NCI-H2107 (cell line): ENCODE data around the gene DRAP1.
"Not testable (repeated sequence)": the region's sequence is repeated elsewhere in the genome, so short reads cannot be mapped to it uniquely, and the experiment has no call there.

Source experiments
- DNase-seq: peaks from one replicate; lab custom pipeline; 2025; lab: John Stamatoyannopoulos, UW

DRAP1 gene

GRCh38 chr11:65886826-65887722, 32.2 kb upstream of the DRAP1 start:
- no peak for DNase-seq

GRCh38 chr11:65887723-65888162, 31.5 kb upstream of the DRAP1 start:
- DNase-seq: no peak

- peak; percentile 91 for DNase-seq
Measured at GRCh38 chr11:65888163-65888814, 30.9 kb upstream of the DRAP1 start, which contains the start of gene FIBP. Gene FIBP, minus strand, starts transcription at chr11:65888471. Its CDS starts 53 bp downstream, at chr11:65888418.

DNA sequence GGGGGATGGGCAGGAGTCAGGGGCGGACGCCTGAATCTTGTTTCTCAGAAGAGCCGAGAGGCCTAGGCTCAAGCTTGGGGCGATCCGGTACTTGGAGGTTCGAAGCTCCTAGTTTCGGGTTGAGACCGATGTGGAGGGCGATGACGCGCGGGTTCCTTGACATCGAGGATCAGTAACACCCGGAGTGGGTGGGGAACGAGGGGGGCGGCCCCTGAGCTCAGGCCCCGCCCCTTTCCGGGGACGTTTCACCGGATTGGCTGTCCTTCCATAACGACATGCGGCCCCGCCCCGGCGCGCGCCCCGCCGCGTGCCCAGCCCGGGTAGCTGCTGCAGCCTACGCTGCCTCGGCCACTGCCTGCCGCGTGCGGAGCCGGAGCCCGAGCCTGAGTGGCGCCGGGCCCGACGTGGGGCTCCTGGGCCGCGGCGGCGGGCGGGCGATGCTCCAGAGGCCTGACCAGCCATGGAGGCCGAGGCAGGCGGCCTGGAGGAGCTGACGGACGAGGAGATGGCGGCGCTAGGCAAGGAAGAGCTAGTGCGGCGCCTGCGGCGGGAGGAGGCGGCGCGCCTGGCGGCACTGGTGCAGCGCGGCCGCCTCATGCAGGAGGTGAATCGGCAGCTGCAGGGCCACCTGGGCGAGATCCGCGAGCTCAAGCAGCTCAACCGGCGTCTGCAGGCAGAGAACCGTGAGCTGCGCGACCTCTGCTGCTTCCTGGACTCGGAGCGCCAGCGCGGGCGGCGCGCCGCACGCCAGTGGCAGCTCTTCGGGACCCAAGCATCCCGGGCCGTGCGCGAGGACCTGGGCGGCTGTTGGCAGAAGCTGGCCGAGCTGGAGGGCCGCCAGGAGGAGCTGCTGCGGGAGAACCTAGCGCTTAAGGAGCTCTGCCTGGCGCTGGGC, 28.7 kb upstream of the DRAP1 start, which contains the start of gene CCDC85B:
CCDC85B (plus strand) TSS at position 350 of the 895 bp plus-strand sequence; CDS start at position 461, 111 bp downstream.
- peak; percentile 85 for DNase-seq

GRCh38 chr11:65891219-65892136, 27.7 kb upstream of the DRAP1 start:
- no peak for DNase-seq

GRCh38 chr11:65892137-65892540, 27.1 kb upstream of the DRAP1 start:
- DNase-seq: not testable (repeated sequence)

- DNase-seq: no peak
Measured at GRCh38 chr11:65892661-65893317, 26.4 kb upstream of the DRAP1 start.

DNA sequence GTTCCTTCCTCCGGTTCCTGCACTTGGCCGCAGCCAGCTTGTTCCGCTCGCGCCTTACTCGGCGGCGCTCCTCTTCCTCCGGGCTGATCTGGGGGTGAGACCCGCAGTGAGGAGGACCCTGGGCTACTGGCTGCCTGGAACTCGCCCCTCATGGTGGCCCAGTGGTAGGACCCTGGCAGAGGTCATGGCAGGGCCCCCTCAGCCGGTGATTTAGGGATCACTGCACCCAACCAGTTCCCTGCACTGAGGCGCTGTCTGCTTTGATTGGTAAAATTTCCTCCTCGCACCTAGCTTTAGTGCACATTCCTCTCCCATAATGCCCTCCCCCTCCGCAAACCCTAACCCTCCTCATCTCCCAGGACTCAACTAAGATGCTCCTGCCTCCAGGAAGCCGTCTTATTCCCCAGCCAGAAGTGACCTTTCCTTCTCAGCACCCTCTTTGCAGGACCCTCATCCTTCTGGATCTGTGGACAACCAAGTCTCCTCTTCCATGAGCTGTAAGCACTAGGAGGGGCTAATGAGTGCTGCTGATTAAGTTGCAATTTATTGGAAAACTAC, 25.1 kb upstream of the DRAP1 start:
- no peak for DNase-seq

DNA sequence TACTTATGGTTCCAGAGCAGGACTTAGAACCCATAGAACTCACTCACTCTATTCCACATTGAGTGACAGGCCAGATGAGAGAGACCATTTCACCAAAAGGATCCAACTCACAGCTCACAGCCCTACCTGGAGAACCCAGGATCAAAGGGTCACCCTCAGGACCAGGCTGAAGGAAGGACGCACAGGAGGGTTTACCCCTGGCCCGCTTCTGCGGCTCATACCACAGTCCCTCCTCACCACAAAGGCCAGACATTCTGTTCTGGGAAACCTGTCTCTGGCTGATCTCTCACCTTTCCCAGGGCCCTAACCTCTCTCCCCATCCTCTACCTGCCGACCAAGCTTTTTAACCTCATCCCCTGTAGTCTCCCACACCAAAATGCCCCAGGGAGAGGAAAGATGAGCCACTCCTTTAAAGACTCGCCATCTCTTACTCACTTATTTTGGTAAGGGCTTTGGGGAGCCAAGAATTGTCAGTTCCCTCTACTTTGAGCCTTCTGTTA, 23.7 kb upstream of the DRAP1 start:
- no peak for DNase-seq

- no peak for DNase-seq
Measured at GRCh38 chr11:65896034-65896999, 22.9 kb upstream of the DRAP1 start.

GRCh38 chr11:65897020-65897471, 22.2 kb upstream of the DRAP1 start:
- no peak for DNase-seq

- no peak for DNase-seq
Measured at GRCh38 chr11:65898656-65899355, 20.4 kb upstream of the DRAP1 start.

DNA sequence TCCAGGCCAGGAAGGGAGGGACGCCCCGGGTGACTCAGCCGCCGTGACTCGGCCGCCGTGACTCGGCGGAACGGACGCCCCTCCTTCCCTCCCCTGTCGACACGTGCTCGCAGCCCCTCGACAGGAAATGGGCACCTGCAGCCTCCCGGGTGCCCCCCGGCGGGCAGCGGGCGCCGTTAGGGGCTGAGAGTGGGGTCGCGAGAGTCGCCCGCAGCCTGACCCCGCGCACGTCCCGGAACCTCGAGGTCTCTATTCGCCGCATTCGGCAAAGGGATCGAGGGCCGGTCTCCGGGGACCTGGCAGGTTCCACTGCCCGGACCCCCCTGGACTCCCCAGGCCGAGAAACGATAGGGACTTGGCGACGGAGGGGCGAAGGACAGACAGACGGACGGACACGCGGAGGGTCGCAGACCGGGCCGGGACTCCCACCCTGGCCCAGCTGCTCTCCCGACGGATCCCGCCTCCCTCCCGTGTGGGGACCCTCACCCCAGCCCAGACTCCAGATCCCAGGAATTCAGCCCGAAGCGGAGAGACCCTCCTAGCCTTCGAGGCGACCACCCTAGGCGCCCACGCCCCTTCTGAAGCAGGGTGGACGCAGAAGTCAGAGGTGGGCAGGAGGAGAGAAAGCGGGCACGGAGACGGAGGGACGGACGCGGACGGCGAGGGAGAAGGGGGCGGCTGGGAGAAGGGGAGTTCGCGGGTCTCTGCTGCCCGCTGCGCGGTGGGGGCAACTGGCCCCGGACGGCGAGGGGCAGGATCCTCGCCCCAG, 19.7 kb upstream of the DRAP1 start:
- no peak for DNase-seq

- DNase-seq: peak; percentile 55
Measured at GRCh38 chr11:65900125-65900898, 18.9 kb upstream of the DRAP1 start, which contains the start of gene FOSL1. Gene FOSL1, minus strand, starts transcription at chr11:65900388. Its CDS starts 49 bp downstream, at chr11:65900339.

DNA sequence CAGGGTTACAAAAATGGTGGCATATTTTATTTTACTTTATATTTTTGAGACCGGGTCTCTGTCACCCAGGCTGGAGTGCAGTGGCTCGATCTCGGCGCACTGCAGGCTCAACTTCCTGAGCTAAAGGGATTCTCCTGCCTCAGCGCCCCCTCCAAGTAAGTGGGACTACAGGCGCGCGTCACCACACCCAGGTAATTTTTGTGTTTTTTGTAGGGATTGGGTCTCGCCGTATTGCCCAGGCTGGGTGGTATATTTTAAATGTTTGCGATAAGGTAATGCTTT, 18.4 kb upstream of the DRAP1 start:
- no peak for DNase-seq

DNA sequence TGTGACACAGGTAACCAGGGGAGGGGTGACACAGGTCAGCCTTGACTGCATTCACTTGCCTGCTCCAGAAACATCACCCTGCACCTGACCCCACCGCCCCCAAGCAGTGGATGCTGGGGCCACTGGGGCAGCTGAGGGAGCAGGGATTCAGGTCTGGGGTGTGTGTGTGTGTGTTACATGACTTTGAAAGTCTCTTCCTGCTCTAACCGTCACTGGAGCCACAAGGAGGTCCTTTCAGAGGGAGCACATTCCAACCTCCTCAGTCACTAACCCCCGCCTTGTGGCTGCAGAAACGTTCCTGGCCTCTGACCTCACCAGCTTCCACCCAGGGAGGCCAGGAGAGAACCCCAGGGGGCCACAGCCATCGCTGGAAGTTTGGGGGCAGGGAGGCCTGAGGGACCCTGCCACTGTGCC, 16.2 kb upstream of the DRAP1 start:
- DNase-seq: no peak
